Coronary artery (tissue), 2 donors: Measurements from ENCODE around the gene NFIX.

Experiments
- DNase-seq: peaks from one replicate; pipeline ENCODE4 v3.0.0-alpha.2; 2017; ENCODE audit warnings: low spot score
- H3K27ac ChIP-seq, 2 donors: fragments of 200-600 bp; sonication (generic); one replicate each; pipeline ENCODE4 v1.5.1; 2016 to 2019
- H3K4me3 ChIP-seq: fragments of 200-600 bp; sonication (generic); 2 replicates; pipeline ENCODE4 v1.5.1; 2016; ENCODE audit warnings: mild to moderate bottlenecking, moderate library complexity
- CTCF ChIP-seq: fragments of 200-600 bp; sonication (generic); IDR thresholded peaks from one replicate; pipeline ENCODE4 v1.5.1; 2019; ENCODE audit warnings: antibody characterized with exemption

Gene NFIX

GRCh38 chr19:13135068-13136062, 140.1 kb downstream of the NFIX start:
- H3K4me3 ChIP-seq = no peak overlapping the region
- H3K27ac ChIP-seq = no peak overlapping the region
- TF ChIP-seq CTCF = no peak
- DNase-seq = no peak

- no peak for TF ChIP-seq CTCF
- DNase-seq = no peak
- no peak overlapping the region for H3K4me3 ChIP-seq
- no peak overlapping the region for H3K27ac ChIP-seq
Measured at GRCh38 chr19:13137290-13137794, 142.1 kb downstream of the NFIX start.

GRCh38 chr19:13138171-13138915, 143.1 kb downstream of the NFIX start:
- no peak for DNase-seq
- no peak overlapping the region for H3K4me3 ChIP-seq
- H3K27ac ChIP-seq = no peak overlapping the region
- no peak for TF ChIP-seq CTCF

GRCh38 chr19:13138916-13139198, 143.6 kb downstream of the NFIX start:
- no peak for DNase-seq
- no peak overlapping the region for H3K27ac ChIP-seq
- no peak overlapping the region for H3K4me3 ChIP-seq
- no peak for TF ChIP-seq CTCF

- Histone ChIP-seq H3K4me3 (no peak overlapping the region), H3K27ac (no peak overlapping the region)
- no peak for TF ChIP-seq CTCF
- no peak for DNase-seq
Measured at GRCh38 chr19:13139633-13140311, 144.5 kb downstream of the NFIX start.

GRCh38 chr19:13146763-13147563, 151.7 kb downstream of the NFIX start:
- TF ChIP-seq CTCF = no peak
- DNase-seq = no peak
- no peak overlapping the region for H3K4me3 ChIP-seq
- H3K27ac ChIP-seq = peak overlapping the region in 1 of 2 donors; percentile 45
